Panc1 (cell line): ENCODE results near the gene ATP1A3.

Experiments used
- CTCF ChIP-seq: fragments of 450-650 bp; IDR thresholded peaks from 2 replicates; pipeline ENCODE4 v1.5.1; 2017; ENCODE audit warnings: mild to moderate bottlenecking
- POLR2AphosphoS5 ChIP-seq: IDR thresholded peaks from 2 replicates; pipeline ENCODE4 v1.6.1; 2012; ENCODE audit warnings: mild to moderate bottlenecking, low read depth, low read length, moderate library complexity

GRCh38 chr19:41995959-41996797 lies 2.1 kb upstream of the ATP1A3 start:
- TF ChIP-seq CTCF, result no peak
- TF ChIP-seq POLR2AphosphoS5, result no peak
